Endothelial cell of umbilical vein (primary cell): ENCODE results near the gene ELAVL1. TPM values are rescaled to one million over a fixed set of nuclear protein-coding genes. Genes with fewer than 3 reads are reported as not detected.

Source experiments
- BruUV-seq: library from RNA; stranded (reverse); fragments of 400-500 nt; replicated peaks from 2 replicates; lab custom pipeline; 2021; lab: Mats Ljungman, UMichigan
- CTCF ChIA-PET: fragments of 300-600, 350-600 bp; sonication (Branson Sonifier 250); formaldehyde crosslinking; loops from one replicate; lab custom pipeline; 2021; ENCODE audit warnings: antibody characterized with exemption, inconsistent platforms; lab: Charles Lee
- POLR2A ChIA-PET: fragments of 300-600, 350-600 bp; sonication (Branson Sonifier 250); formaldehyde crosslinking; loops from one replicate; lab custom pipeline; 2021; ENCODE audit warnings: antibody characterized with exemption, inconsistent platforms; lab: Charles Lee
- DNase-seq: peaks from one replicate; pipeline ENCODE4 v3.0.0-alpha.2; 2011; ENCODE audit warnings: low read depth, low spot score
- FAIRE-seq: peaks from 2 replicates; lab custom pipeline; 2011; peaks lifted over from hg19 to GRCh38; lab: Jason Lieb, UNC
- H2AFZ ChIP-seq: 2 replicates; pipeline ENCODE4 v1.6.0; 2012; ENCODE audit warnings: low read depth, low read length, control low read depth, inconsistent platforms
- H3K27ac ChIP-seq: 2 replicates; pipeline ENCODE4 v1.5.1; 2011; ENCODE audit warnings: low read depth, mild to moderate bottlenecking, control low read depth, low read length, moderate library complexity; ENCODE audit not compliant: insufficient read depth
- H3K27me3 ChIP-seq, 2 experiments: 2 replicates each; pipeline versions ENCODE4 v1.6.0 to v1.6.1; 2011; ENCODE audit warnings: low read length in 2 of 2, mixed read lengths in 1 of 2; ENCODE audit not compliant: control insufficient read depth in 2 of 2, insufficient read depth in 2 of 2
- H3K36me3 ChIP-seq, 2 experiments: 2 replicates in 1 of 2; 3 replicates in 1 of 2; pipeline ENCODE4 v1.5.1; 2011; ENCODE audit warnings: low read length in 2 of 2, mild to moderate bottlenecking in 1 of 2, moderate library complexity in 1 of 2; ENCODE audit not compliant: control insufficient read depth in 2 of 2, insufficient read depth in 2 of 2; ENCODE audit errors: extremely low read depth in 1 of 2
- H3K4me1 ChIP-seq: 3 replicates; pipeline ENCODE4 v1.5.1; 2011; ENCODE audit warnings: mild to moderate bottlenecking, low read length; ENCODE audit not compliant: control insufficient read depth, insufficient read depth; ENCODE audit errors: extremely low read depth
- H3K4me2 ChIP-seq: 2 replicates; pipeline ENCODE4 v1.6.1; 2011; ENCODE audit warnings: low read length, control low read depth, mixed read lengths; ENCODE audit not compliant: insufficient read depth
- H3K4me3 ChIP-seq, 3 experiments: fragments of 200-600 bp in 1 of 3; sonication (generic), shearing (Covaris generic) in 1 of 3; replicated peaks in 1 of 3; 2 replicates each; pipeline ENCODE4 v1.5.1; 2011 to 2016; ENCODE audit warnings: control low read depth in 3 of 3, low read length in 3 of 3, mild to moderate bottlenecking in 2 of 3, inconsistent platforms in 1 of 3, low read depth in 1 of 3, moderate library complexity in 1 of 3; ENCODE audit not compliant: insufficient read depth in 1 of 3
- H3K79me2 ChIP-seq: 2 replicates; pipeline ENCODE4 v1.6.0; 2012; ENCODE audit warnings: low read length, inconsistent platforms; ENCODE audit not compliant: control insufficient read depth, insufficient read depth
- H3K9ac ChIP-seq: replicated peaks from 2 replicates; pipeline ENCODE3; 2011; ENCODE audit warnings: low read length, control low read depth; ENCODE audit not compliant: insufficient read depth; ENCODE audit errors: extremely low read depth
- H3K9me1 ChIP-seq: replicated peaks from 3 replicates; pipeline ENCODE4 v1.6.0; 2011; ENCODE audit warnings: mild to moderate bottlenecking, low read length; ENCODE audit not compliant: control insufficient read depth, insufficient read depth; ENCODE audit errors: extremely low read depth
- H3K9me3 ChIP-seq: replicated peaks from 2 replicates; pipeline ENCODE4 v1.5.1; 2012; ENCODE audit warnings: low read length, inconsistent platforms; ENCODE audit not compliant: control insufficient read depth, insufficient read depth
- H4K20me1 ChIP-seq: replicated peaks from 2 replicates; pipeline ENCODE3; 2011; ENCODE audit warnings: mild to moderate bottlenecking, low read length; ENCODE audit not compliant: control insufficient read depth, insufficient read depth; ENCODE audit errors: extremely low read depth
- EZH2 ChIP-seq: IDR thresholded peaks from 2 replicates; pipeline ENCODE4 v1.6.1; 2012; ENCODE audit warnings: borderline replicate concordance, low read depth, mild to moderate bottlenecking, moderate library complexity, low read length, inconsistent platforms; ENCODE audit not compliant: severe bottlenecking
- FOS ChIP-seq: IDR thresholded peaks from 2 replicates; pipeline ENCODE4 v1.6.1; 2011; ENCODE audit warnings: mild to moderate bottlenecking, low read length, moderate library complexity, borderline replicate concordance; ENCODE audit not compliant: insufficient read depth
- GATA2 ChIP-seq: IDR thresholded peaks from 2 replicates; pipeline ENCODE4 v1.7.0; 2011; ENCODE audit warnings: low read depth, mild to moderate bottlenecking, moderate library complexity, mixed read lengths, low read length; ENCODE audit not compliant: insufficient read length, insufficient read depth
- JUN ChIP-seq: IDR thresholded peaks from 2 replicates; pipeline ENCODE4 v1.6.1; 2011; ENCODE audit warnings: borderline replicate concordance, low read depth; ENCODE audit not compliant: insufficient read length, insufficient read depth
- MAX ChIP-seq: IDR thresholded peaks from 2 replicates; pipeline ENCODE4 v1.6.1; 2011; ENCODE audit not compliant: insufficient read depth, insufficient read length
- MYC ChIP-seq: IDR thresholded peaks from one replicate; pipeline ENCODE4 v1.6.1; 2011; ENCODE audit warnings: mild to moderate bottlenecking, low read depth, low read length
- POLR2A ChIP-seq: IDR thresholded peaks from 2 replicates; pipeline ENCODE4 v1.6.1; 2012; ENCODE audit warnings: low read depth, mild to moderate bottlenecking, control low read depth, low read length
- POLR2AphosphoS5 ChIP-seq: IDR thresholded peaks from 2 replicates; pipeline ENCODE4 v1.6.1; 2012; ENCODE audit warnings: low read depth, mild to moderate bottlenecking, control low read depth, low read length, moderate library complexity; ENCODE audit not compliant: insufficient read depth
- dilution Hi-C: fragments of 300-500 bp; cut with MboI; formaldehyde crosslinking; loops from one replicate; pipeline ENCODE4 v1.15.0; 2019; ENCODE audit warnings: low sequenced_read_pairs; ENCODE audit not compliant: extremely low pct_ligation_motif_present
- intact Hi-C: fragments of 100-400 bp; cut with micrococcal nuclease; formaldehyde crosslinking; loops from one replicate; pipeline ENCODE4 v1.10.0; 2022
- polyA plus RNA-seq, 4 experiments: library from polyadenylated mRNA; depleted of rRNA in 3 of 4; stranded (reverse) in 3 of 4; unstranded in 1 of 4; fragments of >200 nt; gene quantifications; 2 replicates each; pipeline versions ENCODE4 v1.2.1 to v1.2.3, GENCODE V29; 2011 to 2012; ENCODE audit warnings: missing spikeins in 1 of 4
- total RNA-seq: library from RNA; stranded (reverse); gene quantifications from 2 replicates; pipeline ENCODE4 v1.2.3, GENCODE V29; 2021

Gene ELAVL1
- total and polyA plus RNA-seq, 2 donors (not counting 3 experiments of a cell fraction or from before 2014, with no cell fraction given), result 46.8 to 134 TPM

GRCh38 chr19:7932276-7932929 lies 73.0 kb downstream of the ELAVL1 start:
- H3K4me3 ChIP-seq, result no peak overlapping the region
- H4K20me1 ChIP-seq, result no peaks in the 10 kb centered on the region
- H3K36me3 ChIP-seq, result peaks cover 9 to 57% of the 10 kb centered on the region in 2 experiments
- ChIA-PET POLR2A (no interaction called here), CTCF (no interaction called here)
- H3K4me2 ChIP-seq, result no peak overlapping the region
- dilution Hi-C loops, result no loop called here
- no peaks in the 10 kb centered on the region for H3K9me1 ChIP-seq
- H3K27me3 ChIP-seq, result no peaks in the 10 kb centered on the region
- peaks cover 14% of the 10 kb centered on the region for H3K4me1 ChIP-seq
- H3K27ac ChIP-seq, result no peak overlapping the region
- no TSS peak for BruUV-seq
- H3K79me2 ChIP-seq, result no peaks in the 10 kb centered on the region
- no peak for DNase-seq
- no peak overlapping the region for H2AFZ ChIP-seq
- H3K9ac ChIP-seq, result no peak overlapping the region
- H3K9me3 ChIP-seq, result no peaks in the 10 kb centered on the region
- intact Hi-C loops, result no loop called here
- TF ChIP-seq POLR2A (no peak), JUN (no peak), MAX (no peak), EZH2 (no peak), FOS (no peak), GATA2 (no peak), POLR2AphosphoS5 (no peak), MYC (no peak)
- no peak for FAIRE-seq
